ENCODE measurements around the gene GPR155.
"Not testable (repeated sequence)": the region's sequence is repeated elsewhere in the genome, so short reads cannot be mapped to it uniquely, and the experiment has no call there.

Gene GPR155

DNA sequence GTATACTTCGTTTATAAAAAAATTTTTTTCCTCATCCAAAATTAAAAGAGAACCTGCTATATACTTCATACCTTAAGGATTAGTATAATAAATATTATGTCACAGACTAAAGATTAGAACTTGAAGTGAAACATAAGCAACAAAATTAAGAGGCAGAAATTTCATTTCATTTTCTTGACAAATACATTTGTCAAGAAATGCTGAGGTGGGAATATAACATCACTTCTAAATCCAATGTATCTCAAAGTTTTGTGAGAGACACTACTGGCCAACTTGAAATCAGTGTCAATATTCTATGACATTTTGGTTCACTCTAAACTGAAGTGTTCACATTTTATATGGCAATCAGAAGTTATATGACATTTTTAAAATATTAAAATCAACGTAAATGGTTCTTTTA lies 47.5 kb downstream of the GPR155 start:
- DNase-seq (ENCODE audit: low read depth): no peak

DNA sequence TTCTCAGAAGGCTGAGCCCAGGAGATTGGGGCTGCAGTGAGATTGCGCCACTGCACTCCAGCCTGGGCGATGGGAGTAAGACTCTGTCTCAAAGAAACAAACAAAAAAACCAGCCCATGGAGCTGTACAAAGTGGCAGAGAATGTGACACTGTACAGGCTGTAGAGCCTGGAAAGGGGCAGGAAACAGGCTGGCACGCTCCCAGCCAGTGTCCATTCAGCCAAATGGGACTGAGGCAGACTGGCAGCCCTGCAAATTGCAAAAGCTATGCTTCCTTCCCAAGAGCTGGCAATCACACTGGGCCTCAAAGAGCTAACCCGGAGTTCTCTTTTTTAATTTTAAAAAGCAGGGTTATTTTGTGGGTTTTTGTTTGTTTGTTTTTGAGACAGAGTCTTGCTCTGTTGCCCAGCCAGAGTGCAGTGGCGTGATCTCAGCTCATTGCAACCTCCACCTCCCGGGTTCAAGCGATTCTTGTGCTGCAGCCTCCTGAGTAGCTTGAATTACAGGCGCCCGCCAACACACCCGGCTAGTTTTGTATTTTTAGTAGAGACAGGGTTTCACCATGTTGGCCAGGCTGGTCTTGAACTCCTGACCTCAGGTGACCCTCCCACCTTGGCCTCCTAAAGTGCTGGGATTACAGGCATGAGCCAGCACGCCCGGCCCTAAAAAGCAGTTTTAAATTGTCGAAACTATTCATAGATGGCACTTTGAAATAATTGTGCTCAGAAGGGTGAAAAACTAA lies 48.5 kb downstream of the GPR155 start:
- DNase-seq (ENCODE audit: low read depth): no peak

DNA sequence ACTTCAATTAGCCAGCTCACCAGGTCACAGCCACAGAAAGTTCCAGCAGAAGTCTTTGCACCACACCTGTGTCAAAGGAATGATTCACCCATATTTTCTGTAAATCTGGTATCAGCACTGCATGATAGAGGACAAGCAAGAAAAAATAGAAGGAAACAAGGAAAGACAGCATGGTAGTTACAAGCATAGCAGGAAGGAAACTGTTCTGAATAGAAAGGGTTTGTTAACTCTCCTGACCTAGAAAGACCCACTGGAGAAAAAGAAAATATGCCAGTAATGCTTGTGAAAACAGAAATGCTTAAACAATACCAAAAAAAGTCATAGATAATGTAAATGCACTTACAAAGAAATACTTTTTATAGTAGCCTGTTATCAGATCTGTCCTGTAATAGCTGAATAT lies 50.5 kb downstream of the GPR155 start:
- DNase-seq (ENCODE audit: low read depth): no peak

DNA sequence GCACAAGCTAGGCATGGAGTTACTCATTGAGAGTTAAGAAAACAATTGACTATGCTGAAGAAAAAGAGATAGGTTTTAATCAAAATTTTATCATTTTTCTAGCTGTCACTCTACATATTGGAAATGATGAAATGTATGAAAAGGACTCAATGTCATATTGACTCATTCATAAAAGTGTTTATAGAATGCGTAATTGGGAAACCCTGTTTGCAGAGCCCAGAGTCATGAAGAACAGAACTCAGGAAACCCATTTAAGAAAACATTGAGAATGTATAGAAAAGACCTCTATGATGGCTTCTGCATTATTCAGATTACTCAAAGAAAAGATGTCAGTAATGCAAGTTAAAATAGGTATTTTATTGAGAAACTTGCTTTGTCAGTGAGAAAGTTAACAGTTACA lies 54.9 kb downstream of the GPR155 start:
- DNase-seq (ENCODE audit: low read depth): no peak

DNA sequence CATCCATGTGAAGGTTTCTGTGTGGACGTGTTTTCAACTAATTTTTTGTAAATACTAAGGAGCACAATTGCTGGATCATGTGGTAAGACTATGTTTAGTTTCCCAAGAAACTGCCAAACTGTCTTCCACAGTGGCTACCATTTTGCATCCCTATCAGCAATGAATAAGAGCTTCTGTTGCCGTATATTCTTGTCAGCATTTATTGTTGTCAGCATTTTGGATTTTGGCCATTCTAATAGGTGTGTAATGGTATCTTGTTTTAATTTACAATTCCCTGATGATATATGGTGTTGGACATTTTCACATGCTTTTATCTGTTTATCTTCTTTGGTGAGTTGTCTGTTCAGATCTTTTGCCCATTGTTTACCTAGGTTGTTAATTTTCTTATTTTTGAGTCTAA lies 56.8 kb downstream of the GPR155 start:
- DNase-seq (ENCODE audit: low read depth): no peak

DNA sequence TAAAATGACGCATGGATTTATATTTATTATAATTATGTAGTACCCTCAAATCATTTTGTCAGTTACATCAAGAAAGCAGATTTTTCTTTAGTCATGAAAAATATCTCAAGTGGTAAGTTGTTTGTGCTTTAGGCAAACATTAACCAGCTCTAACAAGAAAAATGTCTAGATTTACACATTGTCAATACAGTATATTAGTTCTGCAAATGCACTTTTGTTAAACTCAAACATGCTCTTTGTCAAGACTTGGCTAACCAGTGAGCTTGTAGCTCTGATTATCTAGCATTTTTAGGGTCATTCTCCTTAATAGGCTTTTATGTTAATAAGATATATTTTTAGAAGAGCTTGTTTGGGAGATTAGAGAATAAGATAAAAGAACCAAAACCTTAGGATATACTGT lies 58.6 kb downstream of the GPR155 start:
- no peak for DNase-seq (ENCODE audit: low read depth)

DNA sequence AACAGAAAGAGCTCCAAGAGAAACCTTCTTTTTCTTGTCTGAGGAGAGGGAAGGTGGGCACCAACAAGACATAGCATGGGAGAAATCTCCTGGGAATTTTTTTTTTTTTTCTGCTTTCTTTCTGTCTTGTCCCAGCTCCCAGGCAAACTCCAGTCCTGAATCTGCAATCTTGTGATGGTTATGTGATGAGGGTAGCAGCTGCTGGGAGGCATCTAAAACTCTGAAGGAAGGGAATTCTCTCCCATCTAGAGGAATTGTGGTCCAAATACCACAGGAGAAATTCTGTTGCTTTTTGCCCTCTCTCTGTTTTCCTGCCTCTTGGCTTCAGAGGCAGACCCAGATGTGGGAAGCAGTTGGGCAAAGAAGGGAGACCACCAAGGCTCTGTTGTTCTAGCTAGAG lies 74.6 kb downstream of the GPR155 start:
- no peak for DNase-seq (ENCODE audit: low read depth)

DNA sequence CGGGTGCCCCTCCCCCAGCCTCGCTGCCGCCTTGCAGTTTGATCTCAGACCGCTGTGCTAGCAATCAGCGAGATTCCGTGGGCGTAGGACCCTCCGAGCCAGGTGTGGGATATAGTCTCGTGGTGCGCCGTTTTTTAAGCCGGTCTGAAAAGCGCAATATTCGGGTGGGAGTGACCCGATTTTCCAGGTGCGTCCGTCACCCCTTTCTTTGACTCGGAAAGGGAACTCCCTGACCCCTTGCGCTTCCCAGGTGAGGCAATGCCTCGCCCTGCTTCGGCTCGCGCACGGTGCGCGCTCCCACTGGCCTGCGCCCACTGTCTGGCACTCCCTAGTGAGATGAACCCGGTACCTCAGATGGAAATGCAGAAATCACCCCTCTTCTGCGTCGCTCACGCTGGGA lies 76.8 kb downstream of the GPR155 start:
- DNase-seq (ENCODE audit: low read depth): not testable (repeated sequence)

DNA sequence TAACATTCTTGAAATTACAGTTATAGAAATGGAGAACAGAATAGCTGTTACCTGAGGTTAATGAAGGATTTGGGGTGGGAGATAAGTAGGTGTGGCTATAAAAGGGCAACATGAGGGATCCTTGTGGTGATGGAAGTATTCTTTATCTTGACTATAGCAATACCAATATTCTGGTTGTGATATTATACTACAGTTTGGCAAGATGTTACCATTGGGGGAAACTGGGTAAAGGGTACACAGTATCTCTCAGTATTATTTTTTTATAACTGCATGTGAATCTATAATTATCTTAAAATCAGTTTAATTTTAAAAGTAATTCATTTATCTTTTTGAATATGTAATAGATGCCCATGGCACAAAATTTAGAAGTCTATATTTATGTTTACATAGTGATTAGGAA lies 83.2 kb downstream of the GPR155 start:
- DNase-seq (ENCODE audit: low read depth): no peak

DNA sequence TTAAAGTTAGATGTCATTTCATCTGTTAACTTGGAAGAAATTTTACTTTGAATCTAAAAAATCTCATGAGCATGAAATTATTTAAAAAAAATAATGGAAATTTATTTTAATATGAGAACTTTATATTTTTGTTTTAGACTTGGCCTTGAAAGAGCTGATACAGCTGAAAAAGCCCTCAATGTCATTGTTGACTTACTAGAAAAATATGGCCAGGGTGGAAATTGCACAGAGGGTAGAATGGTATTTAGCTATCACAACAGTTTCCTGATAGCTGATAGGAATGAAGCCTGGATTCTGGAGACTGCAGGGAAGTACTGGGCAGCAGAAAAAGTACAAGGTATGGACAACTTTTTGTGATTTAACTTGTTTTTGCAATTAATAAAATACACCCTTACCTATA lies 86.0 kb downstream of the GPR155 start:
- no peak for DNase-seq (ENCODE audit: low read depth)

DNA sequence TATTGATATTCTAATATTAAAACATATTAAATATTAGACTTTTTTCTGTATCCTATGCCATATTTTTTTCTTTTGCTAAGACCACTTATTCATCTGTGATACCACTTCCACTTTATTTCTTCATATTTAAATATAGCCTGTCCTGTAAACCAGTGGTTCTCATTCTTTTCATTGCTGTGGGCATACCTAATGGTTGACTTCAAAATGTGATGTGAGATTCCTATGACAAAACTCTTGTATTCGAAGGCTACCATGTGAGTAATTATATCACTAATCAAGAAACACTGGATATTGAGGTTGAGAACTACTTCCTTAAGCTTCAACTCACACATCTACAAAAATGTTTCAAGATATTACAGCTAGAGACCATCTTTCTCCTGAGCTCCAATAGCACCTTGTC lies 87.7 kb downstream of the GPR155 start:
- no peak for DNase-seq (ENCODE audit: low read depth)

DNA sequence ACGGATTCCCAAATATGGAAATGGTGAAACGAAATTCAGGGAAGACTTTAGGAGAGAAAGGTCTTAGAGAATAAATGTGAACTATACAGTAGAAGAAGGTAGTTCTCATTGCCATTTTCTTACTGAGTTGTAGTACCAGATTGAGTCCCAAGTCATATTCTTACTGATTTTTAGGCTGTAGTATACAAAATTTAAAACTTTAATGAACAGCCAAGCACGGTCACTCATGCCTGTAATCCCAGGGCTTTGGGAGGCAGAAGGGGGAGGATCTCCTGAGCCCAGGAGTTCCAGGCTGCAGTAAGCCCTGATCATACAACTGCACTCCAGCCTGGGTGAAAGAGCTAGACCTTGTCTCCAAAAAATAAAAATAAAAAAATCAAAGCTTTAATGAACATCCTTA lies 89.1 kb downstream of the GPR155 start:
- no peak for DNase-seq (ENCODE audit: low read depth)

DNA sequence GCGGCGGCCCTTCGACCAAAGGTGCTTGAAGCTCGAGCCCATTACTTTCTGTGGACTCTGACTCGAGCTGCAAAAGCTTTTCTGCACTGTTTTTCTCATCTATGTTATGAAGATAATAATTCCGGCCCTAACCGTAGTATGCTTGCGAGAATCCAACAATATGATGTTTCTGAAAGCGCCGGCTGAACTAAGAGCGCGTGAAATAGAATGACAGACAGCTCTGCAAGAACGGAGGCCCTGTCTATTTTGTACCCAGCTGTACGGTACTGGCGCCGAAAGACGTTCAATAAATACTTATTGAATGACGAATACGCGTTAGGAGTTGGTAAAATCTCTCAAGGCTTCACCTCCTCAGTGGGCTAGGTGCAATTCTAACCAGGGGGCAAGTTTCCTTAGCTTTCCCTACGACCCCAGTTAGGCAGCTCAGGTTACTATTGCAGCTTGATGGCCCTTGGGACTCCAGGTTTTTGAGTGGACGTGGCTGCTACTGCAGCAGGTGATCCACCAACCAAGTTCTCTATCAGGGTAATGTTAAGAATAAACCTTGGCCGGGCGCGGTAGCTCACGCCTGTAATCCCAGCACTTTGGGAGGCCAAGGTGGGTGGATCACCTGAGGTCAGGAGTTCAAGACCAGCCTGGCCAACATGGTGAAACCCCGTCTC lies 90.7 kb downstream of the GPR155 start:
- DNase-seq (ENCODE audit: low read depth): no peak

DNA sequence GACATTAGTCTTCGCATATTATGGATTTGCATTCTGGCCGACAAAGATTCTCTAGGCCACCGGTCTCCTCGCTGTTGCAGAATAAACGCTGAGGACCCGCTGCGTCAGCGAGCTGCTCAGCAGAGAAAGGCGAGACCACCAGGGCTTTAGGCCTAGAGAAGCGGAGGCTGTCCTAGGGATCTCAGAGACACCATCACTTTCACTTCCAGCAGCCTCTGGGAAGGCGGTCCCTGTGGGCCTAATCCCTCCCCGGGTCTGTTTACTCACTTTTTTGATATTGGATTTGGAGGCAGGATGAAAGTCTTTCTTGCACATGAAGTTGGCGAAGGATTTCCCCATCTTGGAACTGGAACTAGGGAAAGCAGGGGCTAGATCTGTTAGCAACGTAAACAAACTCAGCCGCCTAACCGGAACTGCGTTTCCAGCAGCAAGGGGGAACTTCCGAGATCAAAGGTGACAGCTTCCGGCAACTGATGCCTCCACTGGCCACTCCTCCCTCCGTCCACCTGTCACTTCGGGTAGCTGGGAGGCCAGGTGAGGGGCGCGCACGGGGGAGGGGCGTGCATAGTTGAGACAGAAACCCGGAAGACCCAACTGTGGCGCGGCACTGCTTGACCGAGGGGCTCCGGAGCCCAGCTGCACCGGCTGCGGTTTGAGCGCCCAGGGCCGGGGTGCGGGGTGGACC lies 91.4 kb downstream of the GPR155 start, which contains the start of gene SCRN3:
SCRN3 (plus strand) TSS at position 447 of the 685 bp plus-strand sequence. CDS start 2,554 bp downstream, outside the sequence.
- DNase-seq (ENCODE audit: low read depth): peak; percentile 62

DNA sequence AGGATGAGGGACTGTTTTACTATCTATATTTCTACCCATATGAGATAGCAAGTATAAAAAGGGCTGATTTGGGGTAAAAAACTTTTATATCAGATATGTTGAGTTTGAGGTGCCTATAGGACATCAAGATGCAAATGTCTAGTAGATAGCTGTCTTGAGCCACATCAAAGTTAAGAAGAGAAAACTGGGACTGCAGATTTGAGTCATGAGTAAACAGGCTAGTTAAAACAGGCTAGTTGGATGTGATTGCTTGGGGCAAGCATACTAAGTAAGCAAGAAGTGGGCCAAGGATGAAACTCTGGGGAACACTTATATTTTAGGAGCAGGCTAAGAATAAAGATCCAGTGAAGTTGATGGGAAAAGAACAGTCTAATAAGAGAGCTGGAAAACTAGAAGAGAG lies 94.1 kb downstream of the GPR155 start:
- DNase-seq (ENCODE audit: low read depth): no peak

DNA sequence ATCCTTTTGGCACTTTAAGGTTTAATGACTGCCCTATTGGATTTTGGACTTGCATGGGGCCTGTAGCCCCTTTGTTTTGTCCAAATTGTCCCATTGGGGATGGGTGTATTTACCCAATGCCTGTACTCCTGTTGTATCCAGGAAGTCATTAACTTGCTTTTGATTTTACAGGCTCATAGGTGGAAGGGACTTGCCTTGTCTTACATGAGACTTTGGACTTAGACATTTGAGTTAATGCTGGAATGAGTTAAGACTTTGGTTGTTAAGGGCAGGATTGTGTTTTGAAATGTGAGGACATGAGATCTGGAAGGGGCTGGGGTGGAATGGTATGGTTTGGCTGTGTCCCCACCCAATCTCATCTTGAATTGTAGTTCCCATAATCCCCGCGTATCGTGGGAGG lies 96.5 kb downstream of the GPR155 start:
- not testable (repeated sequence) for DNase-seq (ENCODE audit: low read depth)

DNA sequence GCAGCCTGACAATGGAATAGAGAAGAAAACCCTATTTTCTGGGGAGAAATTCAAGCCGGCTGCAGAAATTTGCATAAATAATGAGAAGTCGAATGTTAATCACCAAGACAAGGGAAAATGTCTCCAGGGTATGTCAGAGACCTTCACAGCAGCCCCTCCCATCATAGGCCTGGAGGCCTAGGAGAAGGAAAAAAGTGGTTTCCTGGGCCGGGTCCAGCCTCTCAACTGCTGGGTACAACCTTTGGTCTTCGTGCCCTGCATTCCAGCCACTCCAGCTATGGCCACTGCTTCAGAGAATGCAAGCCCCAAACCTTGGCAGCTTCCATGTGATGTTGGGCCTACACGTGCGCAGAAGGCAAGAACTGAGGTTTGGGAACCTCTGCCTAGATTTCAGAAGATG lies 97.3 kb downstream of the GPR155 start:
- no peak for DNase-seq (ENCODE audit: low read depth)

DNA sequence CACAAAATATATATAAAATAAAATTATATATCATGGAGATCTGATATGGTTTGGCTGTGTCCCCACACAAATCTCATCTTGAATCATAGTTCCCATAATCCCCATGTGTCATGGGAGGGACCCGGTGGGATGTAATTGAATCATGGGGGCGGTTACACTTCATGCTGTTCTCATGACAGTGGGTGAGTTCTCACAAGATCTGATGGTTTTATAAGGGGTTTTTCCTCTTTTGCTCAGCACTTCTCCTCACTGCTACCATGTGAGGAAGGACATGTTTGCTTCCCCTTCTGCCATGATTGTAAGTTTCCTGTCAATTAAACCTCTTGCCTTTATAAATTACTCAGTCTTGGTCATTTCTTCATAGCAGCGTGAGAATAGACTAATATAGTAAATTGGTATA lies 98.1 kb downstream of the GPR155 start:
- not testable (repeated sequence) for DNase-seq (ENCODE audit: low read depth)

DNA sequence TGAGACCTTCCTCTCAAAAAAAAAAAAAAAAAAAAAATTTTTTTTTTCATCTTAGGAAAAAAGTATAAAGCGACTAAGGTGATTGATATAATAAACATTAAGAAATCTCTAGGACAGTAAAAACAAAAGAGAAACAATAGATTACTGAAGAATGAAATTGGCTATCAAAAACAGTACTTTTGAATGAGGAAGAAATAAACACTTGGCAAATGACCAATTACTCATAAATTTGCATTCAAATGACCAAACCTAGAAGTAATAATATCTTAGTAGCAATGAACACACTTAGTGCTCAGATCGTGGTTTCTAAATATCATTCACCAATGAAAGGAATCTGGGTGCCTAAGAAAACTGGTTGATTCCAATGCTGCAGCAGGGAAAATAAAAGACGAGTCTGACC lies 101.6 kb downstream of the GPR155 start:
- no peak for DNase-seq (ENCODE audit: low read depth)

DNA sequence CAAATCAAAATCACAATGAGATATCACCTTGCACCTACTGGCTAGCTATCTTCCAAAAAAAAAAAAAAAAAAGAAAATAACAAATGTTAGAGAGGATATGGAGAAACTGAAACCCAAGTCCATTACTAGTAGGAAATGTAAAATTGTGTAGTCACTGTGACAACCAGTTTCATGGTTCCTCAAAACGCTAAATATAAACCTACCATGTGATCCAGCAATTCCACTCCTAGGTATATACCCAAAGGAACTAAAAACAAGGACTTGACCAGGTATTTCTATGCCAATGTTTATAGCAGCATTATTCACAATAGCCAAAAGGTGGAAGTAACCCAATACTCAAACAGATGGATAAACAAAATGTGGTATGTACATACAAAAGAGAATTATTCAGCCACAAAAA lies 103.0 kb downstream of the GPR155 start:
- no peak for DNase-seq (ENCODE audit: low read depth)
